ENCODE measurements around the gene KCNK7. TPM values are rescaled to one million over a fixed set of nuclear protein-coding genes. Genes with fewer than 3 reads are reported as not detected.
A peak's percentile ranks its signal among the peaks of the same experiment; 100 is the strongest.

The KCNK7 gene
- total RNA-seq, 1 donor, result not detected

DNA sequence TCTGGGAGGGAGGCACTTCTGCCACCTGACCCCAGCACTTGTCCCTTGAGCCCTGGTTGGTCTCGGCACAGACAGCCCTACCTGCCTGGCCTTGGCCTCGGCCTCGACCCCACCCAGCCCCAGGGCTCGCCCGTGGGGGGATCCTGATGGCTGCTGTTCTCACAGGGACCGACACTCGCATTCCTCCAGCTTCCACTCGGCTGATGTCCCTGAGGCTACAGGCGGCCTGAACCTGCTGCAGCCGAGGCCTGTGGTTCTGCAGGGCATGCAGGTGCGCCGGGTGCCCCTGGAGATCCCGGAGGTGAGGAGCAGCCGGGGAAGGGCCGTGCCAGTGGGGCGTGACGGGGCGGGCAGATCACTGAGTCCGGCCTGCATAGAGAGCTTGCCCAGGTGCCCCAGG is 25.1 kb upstream of the KCNK7 start:
- no peak for TF ChIP-seq CTCF (IDR thresholded peaks at IDR 0.05; ENCODE audit: insufficient read depth, low read depth, low read length)
- no peak overlapping the region for H3K4me3 ChIP-seq (ENCODE audit: low read depth, low read length)
- DNase-seq (ENCODE audit: low read depth), result no peak

- no peak for TF ChIP-seq CTCF (IDR thresholded peaks at IDR 0.05; ENCODE audit: insufficient read depth, low read depth, low read length)
- H3K4me3 ChIP-seq (ENCODE audit: low read depth, low read length), result no peak overlapping the region
- no peak for DNase-seq (ENCODE audit: low read depth)
Observed at GRCh38 chr11:65619281-65619928, 23.8 kb upstream of the KCNK7 start.

GRCh38 chr11:65618763-65619162 is 23.2 kb upstream of the KCNK7 start:
- no peak overlapping the region for H3K4me3 ChIP-seq (ENCODE audit: low read depth, low read length)
- TF ChIP-seq CTCF (IDR thresholded peaks at IDR 0.05; ENCODE audit: insufficient read depth, low read depth, low read length), result no peak
- no peak for DNase-seq (ENCODE audit: low read depth)

- no peak for DNase-seq (ENCODE audit: low read depth)
- no peak overlapping the region for H3K4me3 ChIP-seq (ENCODE audit: low read depth, low read length)
- no peak for TF ChIP-seq CTCF (IDR thresholded peaks at IDR 0.05; ENCODE audit: insufficient read depth, low read depth, low read length)
Observed at GRCh38 chr11:65617990-65618751, 22.6 kb upstream of the KCNK7 start.

DNA sequence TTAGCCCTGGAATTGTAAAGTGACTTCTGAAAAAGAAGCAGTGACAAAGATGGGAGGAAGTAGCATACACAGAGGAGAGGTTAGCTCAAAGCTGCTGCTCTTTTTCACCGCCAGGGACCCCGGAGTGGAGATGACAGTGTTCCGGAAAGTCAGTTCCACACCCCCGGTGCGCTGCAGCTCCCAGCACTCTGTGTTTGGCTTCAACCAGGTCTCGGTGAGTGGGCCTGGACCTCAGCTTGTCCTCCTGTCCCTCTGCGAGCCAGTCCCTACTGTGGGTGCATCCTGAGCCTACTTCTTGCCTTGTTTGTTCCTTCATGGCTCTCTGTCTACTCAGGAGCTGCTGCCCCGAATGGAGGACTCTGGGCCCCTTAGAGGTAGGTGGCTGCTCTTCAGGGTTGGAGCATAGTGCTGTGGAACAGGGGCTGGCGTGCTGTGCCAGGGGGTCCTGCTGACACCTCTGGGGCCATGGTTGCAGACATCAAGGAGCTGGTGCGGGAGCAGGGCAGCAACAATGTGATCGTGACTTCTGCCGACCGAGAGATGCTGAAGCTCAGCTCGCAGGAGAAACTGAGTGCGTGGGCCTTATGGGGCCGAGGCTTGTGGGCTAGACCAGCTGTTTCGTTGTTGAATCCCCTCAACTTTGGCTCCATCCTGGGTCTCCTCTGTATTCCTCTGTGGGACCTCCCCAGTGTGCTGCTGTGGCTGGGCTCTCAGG is 21.7 kb upstream of the KCNK7 start:
- DNase-seq (ENCODE audit: low read depth), result no peak
- TF ChIP-seq CTCF (IDR thresholded peaks at IDR 0.05; ENCODE audit: insufficient read depth, low read depth, low read length), result no peak
- no peak overlapping the region for H3K4me3 ChIP-seq (ENCODE audit: low read depth, low read length)

DNA sequence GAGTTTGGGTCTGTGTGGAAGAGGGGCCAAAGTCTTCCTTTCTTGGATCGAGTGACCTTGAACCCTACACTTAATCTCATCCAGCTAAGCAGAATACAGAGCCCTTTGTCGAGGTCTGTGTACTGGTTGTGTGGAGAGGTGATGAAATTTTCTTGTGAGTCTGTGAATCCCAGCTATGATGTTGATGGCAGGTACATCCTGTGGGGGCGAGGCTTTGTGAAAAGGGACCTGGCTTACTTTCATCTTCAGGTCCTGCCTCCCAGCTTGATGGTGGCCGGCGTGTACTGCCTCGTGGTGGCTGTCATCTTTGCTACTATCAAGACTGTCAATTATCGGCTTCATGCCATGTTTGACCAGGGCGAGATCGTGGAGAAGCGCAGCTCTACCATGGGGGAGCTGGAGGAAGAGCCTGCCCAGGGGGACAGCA is 21.0 kb upstream of the KCNK7 start:
- H3K4me3 ChIP-seq (ENCODE audit: low read depth, low read length), result peak overlapping the region; percentile 92
- DNase-seq (ENCODE audit: low read depth), result peak; percentile 7
- no peak for TF ChIP-seq CTCF (IDR thresholded peaks at IDR 0.05; ENCODE audit: insufficient read depth, low read depth, low read length)
